Fibroblast of villous mesenchyme (primary cell): Measurements from ENCODE around the gene NAB2. TPM values are rescaled to one million over a fixed set of nuclear protein-coding genes. Genes with fewer than 3 reads are reported as not detected.
A peak's percentile ranks its signal among the peaks of the same experiment; 100 is the strongest.
"Not testable (repeated sequence)": the region's sequence is repeated elsewhere in the genome, so short reads cannot be mapped to it uniquely, and the experiment has no call there.

Experiments used
- DNase-seq: peaks from one replicate; pipeline ENCODE4 v3.0.0-alpha.2; 2010; ENCODE audit warnings: low read depth
- H3K4me3 ChIP-seq: 2 replicates; pipeline ENCODE4 v1.5.1; 2011; ENCODE audit warnings: low read depth, mild to moderate bottlenecking, low read length
- total RNA-seq: library from RNA; depleted of rRNA; stranded (reverse); fragments of >200 nt; gene quantifications from 2 replicates; pipeline ENCODE4 v1.2.3, GENCODE V29; 2012
- TF ChIP-seq, protein P1 (sequence below): IDR thresholded peaks from 2 replicates; pipeline ENCODE4 v1.5.1; 2012; ENCODE audit warnings: low read depth, mild to moderate bottlenecking, low read length; ENCODE audit not compliant: insufficient read depth

Gene NAB2
- total RNA-seq, 1 donor = 38.0 TPM

- H3K4me3 ChIP-seq = no peak overlapping the region
- TF ChIP-seq, protein P1, sequence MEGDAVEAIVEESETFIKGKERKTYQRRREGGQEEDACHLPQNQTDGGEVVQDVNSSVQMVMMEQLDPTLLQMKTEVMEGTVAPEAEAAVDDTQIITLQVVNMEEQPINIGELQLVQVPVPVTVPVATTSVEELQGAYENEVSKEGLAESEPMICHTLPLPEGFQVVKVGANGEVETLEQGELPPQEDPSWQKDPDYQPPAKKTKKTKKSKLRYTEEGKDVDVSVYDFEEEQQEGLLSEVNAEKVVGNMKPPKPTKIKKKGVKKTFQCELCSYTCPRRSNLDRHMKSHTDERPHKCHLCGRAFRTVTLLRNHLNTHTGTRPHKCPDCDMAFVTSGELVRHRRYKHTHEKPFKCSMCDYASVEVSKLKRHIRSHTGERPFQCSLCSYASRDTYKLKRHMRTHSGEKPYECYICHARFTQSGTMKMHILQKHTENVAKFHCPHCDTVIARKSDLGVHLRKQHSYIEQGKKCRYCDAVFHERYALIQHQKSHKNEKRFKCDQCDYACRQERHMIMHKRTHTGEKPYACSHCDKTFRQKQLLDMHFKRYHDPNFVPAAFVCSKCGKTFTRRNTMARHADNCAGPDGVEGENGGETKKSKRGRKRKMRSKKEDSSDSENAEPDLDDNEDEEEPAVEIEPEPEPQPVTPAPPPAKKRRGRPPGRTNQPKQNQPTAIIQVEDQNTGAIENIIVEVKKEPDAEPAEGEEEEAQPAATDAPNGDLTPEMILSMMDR = no peak
- no peak for DNase-seq
Observed at GRCh38 chr12:57051011-57051410, 37.9 kb upstream of the NAB2 start.

DNA sequence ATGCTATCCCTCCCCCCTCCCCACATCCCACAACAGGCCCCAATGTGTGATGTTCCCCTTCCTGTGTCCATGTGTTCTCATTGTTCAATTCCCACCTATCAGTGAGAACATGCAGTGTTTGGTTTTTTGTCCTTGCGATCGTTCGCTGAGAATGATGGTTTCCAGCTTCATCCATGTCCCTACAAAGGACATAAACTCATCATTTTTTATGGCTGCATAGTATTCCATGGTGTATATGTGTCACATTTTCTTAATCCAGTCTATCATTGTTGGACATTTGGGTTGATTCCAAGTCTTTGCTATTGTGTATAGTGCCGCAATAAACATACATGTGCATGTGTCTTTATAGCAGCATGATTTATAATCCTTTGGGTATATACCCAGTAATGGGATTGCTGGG is 35.8 kb upstream of the NAB2 start:
- not testable (repeated sequence) for DNase-seq, H3K4me3 ChIP-seq

DNA sequence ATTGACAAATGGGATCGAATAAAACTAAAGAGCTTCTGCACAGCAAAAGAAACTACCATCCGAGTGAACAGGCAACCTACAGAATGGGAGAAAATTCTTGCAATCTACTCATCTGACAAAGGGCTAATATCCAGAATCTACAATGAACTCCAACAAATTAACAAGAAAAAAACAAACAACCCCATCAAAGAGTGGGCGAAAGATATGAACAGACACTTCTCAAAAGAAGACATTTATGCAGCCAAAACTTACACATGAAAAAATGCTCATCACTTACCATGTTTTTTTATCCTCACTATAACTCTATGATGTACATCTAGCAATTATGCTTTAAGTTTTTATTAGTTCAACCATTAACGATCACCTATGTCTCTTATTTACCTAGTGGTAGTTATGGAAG is 35.0 kb upstream of the NAB2 start:
- DNase-seq, H3K4me3 ChIP-seq: not testable (repeated sequence)

DNA sequence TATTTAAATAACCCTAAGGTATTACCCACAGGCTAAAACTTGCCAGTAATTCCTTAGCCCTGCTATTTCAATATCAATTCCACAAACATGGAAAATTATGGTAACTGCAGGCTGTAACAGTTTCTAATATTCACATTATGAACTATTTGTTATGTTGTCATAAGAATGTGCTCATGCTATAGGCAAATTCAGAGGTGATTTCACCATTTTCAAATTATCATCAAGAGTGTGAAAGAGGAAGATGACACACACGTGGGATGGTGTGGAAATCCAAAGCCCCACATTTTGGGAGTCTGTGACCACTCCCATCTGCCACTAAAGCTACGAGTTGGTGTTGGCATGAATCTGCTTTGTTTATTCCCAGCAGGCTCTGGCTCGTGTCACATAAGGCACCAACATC is 33.1 kb upstream of the NAB2 start:
- TF ChIP-seq, protein P1 = no peak
- no peak for DNase-seq
- H3K4me3 ChIP-seq = no peak overlapping the region

- DNase-seq = no peak
- TF ChIP-seq, protein P1 = no peak
- H3K4me3 ChIP-seq = no peak overlapping the region
Observed at GRCh38 chr12:57057067-57057751, 31.7 kb upstream of the NAB2 start.

DNA sequence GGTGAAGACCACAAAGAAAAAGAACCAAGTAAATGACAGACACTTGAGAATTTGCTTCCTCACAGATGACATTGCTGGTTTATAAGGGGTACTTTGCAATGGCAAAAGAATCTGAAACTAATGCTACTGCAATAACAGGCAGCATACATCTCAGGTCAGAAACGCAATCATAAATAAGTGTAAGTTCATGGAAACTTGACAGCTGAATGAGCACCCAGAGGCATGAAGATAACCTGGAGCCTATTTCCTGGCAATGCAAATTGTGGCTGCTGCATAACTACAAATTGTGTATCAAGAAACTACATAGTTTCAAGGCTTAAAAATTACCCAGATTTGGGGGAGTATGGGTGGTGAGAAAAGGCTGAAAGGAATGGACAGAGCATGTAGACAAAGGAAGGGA is 30.5 kb upstream of the NAB2 start:
- TF ChIP-seq, protein P1 = no peak
- no peak for DNase-seq
- no peak overlapping the region for H3K4me3 ChIP-seq

GRCh38 chr12:57063991-57064685 is 24.8 kb upstream of the NAB2 start:
- TF ChIP-seq, protein P1 = no peak
- H3K4me3 ChIP-seq = no peak overlapping the region
- DNase-seq = peak; percentile 48

DNA sequence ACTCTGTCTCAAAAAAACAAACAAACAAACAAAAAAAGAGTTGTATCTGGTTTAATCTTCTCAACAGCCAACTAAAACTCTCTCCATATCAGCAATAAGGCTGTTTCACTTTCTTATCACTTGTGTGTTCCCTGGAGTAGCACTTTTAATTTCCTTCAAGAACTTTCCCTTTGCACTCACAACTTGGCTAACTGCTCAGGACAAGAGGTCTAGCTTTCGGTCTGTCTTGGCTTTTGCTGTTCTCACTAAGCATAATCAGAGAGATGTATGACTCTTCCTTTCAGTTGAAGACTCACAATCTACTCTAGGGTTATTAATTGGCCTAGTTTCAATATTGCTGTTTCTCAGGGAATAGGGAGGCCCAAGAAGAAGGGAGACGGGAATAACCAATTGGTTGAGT is 22.7 kb upstream of the NAB2 start:
- DNase-seq = no peak
- TF ChIP-seq, protein P1 = no peak
- H3K4me3 ChIP-seq = no peak overlapping the region
